Parathyroid adenoma (tissue), 2 donors: ENCODE results near the gene MAPRE3.

Source experiments
- H2AFZ ChIP-seq: fragments of 300-600 bp; sonication (generic); one replicate; pipeline ENCODE4 v1.7.0; 2017; ENCODE audit warnings: antibody characterized with exemption, mild to moderate bottlenecking
- H3K27ac ChIP-seq: fragments of 300-600 bp; sonication (generic); one replicate; pipeline ENCODE4 v1.7.0; 2017
- H3K27me3 ChIP-seq: fragments of 300-600 bp; sonication (generic); one replicate; pipeline ENCODE4 v1.7.0; 2017; ENCODE audit warnings: low read length; ENCODE audit not compliant: control insufficient read depth, insufficient read depth
- H3K36me3 ChIP-seq: fragments of 300-600 bp; sonication (generic); one replicate; pipeline ENCODE4 v1.7.0; 2017; ENCODE audit warnings: low read length; ENCODE audit not compliant: control insufficient read depth, insufficient read depth
- H3K4me1 ChIP-seq: fragments of 300-600 bp; sonication (generic); one replicate; pipeline ENCODE4 v1.7.0; 2017; ENCODE audit warnings: control low read depth
- H3K4me2 ChIP-seq: fragments of 300-600 bp; sonication (generic); one replicate; pipeline ENCODE4 v1.7.0; 2017; ENCODE audit warnings: low read length
- H3K4me3 ChIP-seq: fragments of 300-600 bp; sonication (generic); one replicate; pipeline ENCODE4 v1.7.0; 2017; ENCODE audit warnings: low read depth, low read length
- H3K79me2 ChIP-seq: fragments of 300-600 bp; sonication (generic); one replicate; pipeline ENCODE4 v1.7.0; 2017; ENCODE audit warnings: control low read depth
- H3K9ac ChIP-seq: fragments of 300-600 bp; sonication (generic); one replicate; pipeline ENCODE4 v1.7.0; 2017; ENCODE audit warnings: mild to moderate bottlenecking
- H3K9me3 ChIP-seq: fragments of 300-600 bp; sonication (generic); one replicate; pipeline ENCODE4 v1.7.0; 2017; ENCODE audit warnings: low read length; ENCODE audit not compliant: control insufficient read depth
- CTCF ChIP-seq: fragments of 300-600 bp; sonication (generic); IDR thresholded peaks from one replicate; pipeline ENCODE4 v1.7.0; 2017; ENCODE audit warnings: antibody characterized with exemption, mild to moderate bottlenecking
- donor health status: primary hyperparathyroidism.

MAPRE3 gene

GRCh38 chr2:27041752-27042151, 71.3 kb downstream of the MAPRE3 start:
- Histone ChIP-seq H3K79me2 (no peaks in the 10 kb centered on the region), H3K27me3 (no peaks in the 10 kb centered on the region), H3K4me1 (peaks cover 14% of the 10 kb centered on the region), H3K9me3 (no peaks in the 10 kb centered on the region), H3K4me2 (peak overlapping the region; percentile 50), H3K36me3 (no peaks in the 10 kb centered on the region), H2AFZ (peak overlapping the region; percentile 26), H3K9ac (no peak overlapping the region), H3K4me3 (peak overlapping the region; percentile 23), H3K27ac (peak overlapping the region; percentile 72)
- no peak for TF ChIP-seq CTCF

GRCh38 chr2:27042159-27042661, 71.8 kb downstream of the MAPRE3 start:
- no peaks in the 10 kb centered on the region for H3K79me2 ChIP-seq
- peak overlapping the region; percentile 26 for H2AFZ ChIP-seq
- H3K4me1 ChIP-seq, result peaks cover 14% of the 10 kb centered on the region
- no peaks in the 10 kb centered on the region for H3K27me3 ChIP-seq
- H3K9me3 ChIP-seq, result no peaks in the 10 kb centered on the region
- peak overlapping the region; percentile 50 for H3K4me2 ChIP-seq
- TF ChIP-seq CTCF, result no peak
- peak overlapping the region; percentile 72 for H3K27ac ChIP-seq
- H3K9ac ChIP-seq, result no peak overlapping the region
- no peaks in the 10 kb centered on the region for H3K36me3 ChIP-seq
- peak overlapping the region; percentile 23 for H3K4me3 ChIP-seq

- Histone ChIP-seq H3K36me3 (no peaks in the 10 kb centered on the region), H3K9ac (no peak overlapping the region), H2AFZ (no peak overlapping the region), H3K4me1 (peaks cover 14% of the 10 kb centered on the region), H3K27ac (no peak overlapping the region), H3K4me3 (no peak overlapping the region), H3K4me2 (no peak overlapping the region), H3K9me3 (no peaks in the 10 kb centered on the region), H3K79me2 (no peaks in the 10 kb centered on the region), H3K27me3 (no peaks in the 10 kb centered on the region)
- TF ChIP-seq CTCF, result no peak
Observed at GRCh38 chr2:27042985-27043634, 72.7 kb downstream of the MAPRE3 start.

GRCh38 chr2:27049422-27050280, 79.2 kb downstream of the MAPRE3 start:
- Histone ChIP-seq H3K4me2 (peak overlapping the region; percentile 97), H3K4me1 (peaks cover 2% of the 10 kb centered on the region), H3K36me3 (no peaks in the 10 kb centered on the region), H3K79me2 (no peaks in the 10 kb centered on the region), H3K9me3 (no peaks in the 10 kb centered on the region), H3K27me3 (no peaks in the 10 kb centered on the region), H3K9ac (peak overlapping the region; percentile 5), H3K4me3 (peak overlapping the region; percentile 84), H3K27ac (peak overlapping the region; percentile 79), H2AFZ (peak overlapping the region; percentile 99)
- no peak for TF ChIP-seq CTCF
